SH-SY5Y (cell line): ENCODE data around the gene FTHL17.

Experiments
- GATA2 ChIP-seq: IDR thresholded peaks from 2 replicates; pipeline ENCODE4 v1.6.1; 2011; ENCODE audit warnings: mild to moderate bottlenecking, low read depth, low read length
- GATA3 ChIP-seq: IDR thresholded peaks from 2 replicates; pipeline ENCODE4 v1.6.1; 2011; ENCODE audit warnings: low read depth, mild to moderate bottlenecking, low read length, moderate library complexity

GRCh38 chrX:31098079-31098478 lies 26.2 kb upstream of the FTHL17 start:
- TF ChIP-seq GATA3 (no peak), GATA2 (no peak)
